Upper lobe of left lung (tissue), 6 donors: Measurements from ENCODE around the gene TMEM8B. TPM values are rescaled to one million over a fixed set of nuclear protein-coding genes. Genes with fewer than 3 reads are reported as not detected.

Experiments
- ATAC-seq, 2 donors: fragments of 200-7000 bp; cut with Tn5 transposase; one replicate each; pipeline ENCODE4 v1.9.1; 2022; ENCODE audit warnings: mild to moderate bottlenecking in 2 of 2, moderate library complexity in 2 of 2; ENCODE audit not compliant: low FRiP score in 2 of 2
- DNase-seq, 2 donors: peaks; one replicate each; pipeline ENCODE4 v3.0.0-alpha.2; 2019 to 2020
- H3K27ac ChIP-seq, 4 donors: fragments of 200-600 bp; sonication (generic); one replicate each; pipeline ENCODE4 v1.5.1; 2016 to 2019
- H3K27me3 ChIP-seq, 4 donors: fragments of 200-600 bp; sonication (generic); one replicate each; pipeline ENCODE4 v1.5.1; 2017 to 2019
- H3K36me3 ChIP-seq, 4 donors: fragments of 200-600 bp; sonication (generic); one replicate each; pipeline ENCODE4 v1.5.1; 2016 to 2019
- H3K4me1 ChIP-seq, 4 donors: fragments of 200-600 bp; sonication (generic); one replicate each; pipeline ENCODE4 v1.5.1; 2018 to 2019
- H3K4me3 ChIP-seq, 4 donors: fragments of 200-600 bp; sonication (generic); one replicate each; pipeline ENCODE4 v1.5.1; 2017 to 2019; ENCODE audit warnings: mild to moderate bottlenecking in 2 of 4, moderate library complexity in 1 of 4
- H3K9me3 ChIP-seq, 4 donors: fragments of 200-600 bp; sonication (generic); one replicate each; pipeline ENCODE4 v1.5.1; 2018 to 2019
- CTCF ChIP-seq, 6 experiments: fragments of 450-650 bp in 4 of 6; fragments of 200-600 bp in 2 of 6; sonication (generic) in 2 of 6; IDR thresholded peaks; one replicate each; pipeline ENCODE4 v1.5.1; 2016 to 2019; ENCODE audit warnings: antibody characterized with exemption in 6 of 6
- EP300 ChIP-seq, 4 donors: sonication (generic); formaldehyde crosslinking; IDR thresholded peaks; one replicate each; pipeline ENCODE4 v1.5.1; 2017; ENCODE audit warnings: antibody characterized with exemption in 4 of 4, control low read depth in 2 of 4
- POLR2A ChIP-seq, 4 donors: fragments of 450-650 bp; IDR thresholded peaks; one replicate each; pipeline ENCODE4 v1.5.1; 2016 to 2017; ENCODE audit warnings: antibody characterized with exemption in 4 of 4, mild to moderate bottlenecking in 2 of 4
- POLR2AphosphoS5 ChIP-seq, 2 donors: sonication (generic); formaldehyde crosslinking; IDR thresholded peaks; one replicate each; pipeline ENCODE4 v1.5.1; 2017; ENCODE audit warnings: antibody characterized with exemption in 2 of 2
- WGBS, 2 donors: methylation state at CpG; one replicate each; pipeline ENCODE4 v1.1.5; 2017 to 2018; 5-methylcytosine and 5-hydroxymethylcytosine counted together
- total RNA-seq, 6 donors: library from RNA; depleted of rRNA in 4 of 6; stranded (reverse); fragments of >200 nt in 4 of 6; gene quantifications; one replicate each; pipeline versions ENCODE4 v1.1.0 to v1.2.1, GENCODE V29; 2016 to 2021
- donor health status: DM: no; HTN: no; CAD: no; lungs with moderate emphysema.
- donor health status: DM: no; HTN: yes; CAD: no; lungs with severe emphysema.

TMEM8B gene
- total RNA-seq, 6 donors from 2014 or later = 6.5 to 21.0 (median 10.0) TPM

- no peaks in the 10 kb centered on the region for H3K27me3 ChIP-seq
- no peak for ATAC-seq
Observed at GRCh38 chr9:35861161-35861897, 32.3 kb downstream of the TMEM8B start.

DNA sequence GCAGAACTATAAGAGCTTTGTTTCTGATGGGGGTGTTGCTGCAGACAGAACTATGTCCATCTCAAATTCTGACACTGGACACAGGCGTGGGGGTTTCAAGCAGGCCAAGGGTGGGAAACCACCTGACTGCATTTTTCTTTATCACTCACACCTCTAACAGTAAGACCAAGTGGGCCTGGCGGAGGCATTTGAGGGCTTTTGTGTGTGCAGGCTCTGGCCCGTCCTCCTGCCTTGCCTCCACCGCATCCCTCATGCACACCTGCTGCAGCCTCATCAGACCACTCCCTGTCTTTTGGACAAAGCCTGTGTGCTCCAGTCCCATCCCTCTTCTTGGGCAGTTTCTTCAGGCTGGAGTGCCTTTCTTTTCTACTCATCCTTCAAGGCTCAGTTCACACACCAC, 33.3 kb downstream of the TMEM8B start:
- no peak for ATAC-seq
- Histone ChIP-seq H3K9me3 (no peaks in the 10 kb centered on the region), H3K4me3 (no peak overlapping the region), H3K4me1 (peaks cover 0 to 3% (median 0%) of the 10 kb centered on the region in 4 donors), H3K27ac (no peak overlapping the region), H3K36me3 (no peaks in the 10 kb centered on the region), H3K27me3 (no peaks in the 10 kb centered on the region)
- no peak for TF ChIP-seq EP300 (IDR thresholded peaks at IDR 0.05)
- TF ChIP-seq POLR2AphosphoS5 (IDR thresholded peaks at IDR 0.05) = no peak
- no peak for TF ChIP-seq CTCF (IDR thresholded peaks at IDR 0.05)
- TF ChIP-seq POLR2A (IDR thresholded peaks at IDR 0.05) = no peak
- 78 to 80% methylated on average over 4 of the region's 4 CpGs for WGBS, 2 donors
- DNase-seq = no peak

More at GRCh38 chr9:35861161-35861897, 32.3 kb downstream of the TMEM8B start:
- Histone ChIP-seq H3K4me3 (no peak overlapping the region), H3K36me3 (no peaks in the 10 kb centered on the region), H3K27ac (no peak overlapping the region), H3K4me1 (peaks cover 0 to 3% (median 0%) of the 10 kb centered on the region in 4 donors), H3K9me3 (no peaks in the 10 kb centered on the region)
- 74 to 75% methylated on average over 12 of the region's 12 CpGs for WGBS, 2 donors
- DNase-seq = no peak
- TF ChIP-seq POLR2A (IDR thresholded peaks at IDR 0.05) = no peak
- no peak for TF ChIP-seq CTCF (IDR thresholded peaks at IDR 0.05)
- TF ChIP-seq POLR2AphosphoS5 (IDR thresholded peaks at IDR 0.05) = no peak
- TF ChIP-seq EP300 (IDR thresholded peaks at IDR 0.05) = no peak

GRCh38 chr9:35863583-35863982, 34.6 kb downstream of the TMEM8B start:
- no peak overlapping the region for H3K4me3 ChIP-seq
- H3K9me3 ChIP-seq = no peaks in the 10 kb centered on the region
- ATAC-seq (no peak), DNase-seq (no peak)
- 68 to 74% methylated on average over 3 to 8 of the region's 8 CpGs for WGBS, 2 donors
- peaks cover 0 to 3% (median 0%) of the 10 kb centered on the region in 4 donors for H3K4me1 ChIP-seq
- no peaks in the 10 kb centered on the region for H3K27me3 ChIP-seq
- TF ChIP-seq POLR2AphosphoS5 (IDR thresholded peaks at IDR 0.05) = no peak
- no peak for TF ChIP-seq CTCF (IDR thresholded peaks at IDR 0.05)
- no peak for TF ChIP-seq POLR2A (IDR thresholded peaks at IDR 0.05)
- no peak for TF ChIP-seq EP300 (IDR thresholded peaks at IDR 0.05)
- no peaks in the 10 kb centered on the region for H3K36me3 ChIP-seq
- H3K27ac ChIP-seq = no peak overlapping the region

DNA sequence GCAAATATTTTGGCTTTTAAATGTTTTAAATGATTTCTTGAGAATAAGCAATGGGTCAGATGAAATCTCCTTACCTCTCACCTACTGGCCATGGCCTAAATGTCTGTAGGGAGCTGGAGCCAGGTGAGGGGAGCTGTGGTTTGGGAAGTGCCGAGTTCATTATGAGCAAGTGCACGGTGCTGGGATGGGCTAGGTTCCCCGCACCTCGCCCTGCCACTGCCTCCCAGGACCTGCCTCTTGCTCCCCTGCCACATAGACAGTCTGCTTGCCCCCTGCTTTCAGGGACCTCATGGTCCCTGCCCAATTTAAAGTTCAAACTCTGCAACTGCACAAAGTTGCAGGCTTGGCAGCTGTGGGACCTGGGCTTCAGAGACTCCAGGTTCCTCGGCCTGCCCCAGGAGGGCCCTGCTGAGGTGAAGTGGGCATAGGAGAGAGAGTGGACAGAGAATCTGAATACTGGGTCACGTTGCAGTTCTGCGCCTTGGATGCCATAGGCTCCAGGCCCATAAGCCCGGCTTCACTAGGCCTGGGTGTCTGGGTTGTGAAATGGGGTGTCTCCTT, 35.7 kb downstream of the TMEM8B start:
- H3K36me3 ChIP-seq = no peaks in the 10 kb centered on the region
- 84 to 89% methylated on average over 6 to 8 of the region's 8 CpGs for WGBS, 2 donors
- peak in 1 of 2 donors; percentile 10 for DNase-seq
- ATAC-seq = no peak
- H3K27me3 ChIP-seq = no peaks in the 10 kb centered on the region
- no peaks in the 10 kb centered on the region for H3K9me3 ChIP-seq
- TF ChIP-seq POLR2A (IDR thresholded peaks at IDR 0.05) (no peak), POLR2AphosphoS5 (IDR thresholded peaks at IDR 0.05) (no peak), CTCF (IDR thresholded peaks at IDR 0.05) (no peak), EP300 (IDR thresholded peaks at IDR 0.05) (no peak)
- no peak overlapping the region for H3K27ac ChIP-seq
- no peak overlapping the region for H3K4me3 ChIP-seq
- H3K4me1 ChIP-seq = peaks cover 0 to under 1% (median 0%) of the 10 kb centered on the region in 4 donors
